ENCODE data around the gene KLKB1.

GRCh38 chr4:186227221-186227620, at the start of gene KLKB1:
- TF ChIP-seq CTCF (IDR thresholded peaks at IDR 0.05) = no peak
- TF ChIP-seq ZFX (IDR thresholded peaks at IDR 0.05; ENCODE audit: borderline replicate concordance) = no peak
